DMS153 (cell line): Measurements from ENCODE around the gene MGMT.

Source experiments
- DNase-seq: peaks from one replicate; lab custom pipeline; 2025; lab: John Stamatoyannopoulos, UW

Gene MGMT

GRCh38 chr10:129544205-129545202 lies 77.5 kb downstream of the MGMT start:
- no peak for DNase-seq

- no peak for DNase-seq
Observed at GRCh38 chr10:129545261-129545660, 78.2 kb downstream of the MGMT start.

DNA sequence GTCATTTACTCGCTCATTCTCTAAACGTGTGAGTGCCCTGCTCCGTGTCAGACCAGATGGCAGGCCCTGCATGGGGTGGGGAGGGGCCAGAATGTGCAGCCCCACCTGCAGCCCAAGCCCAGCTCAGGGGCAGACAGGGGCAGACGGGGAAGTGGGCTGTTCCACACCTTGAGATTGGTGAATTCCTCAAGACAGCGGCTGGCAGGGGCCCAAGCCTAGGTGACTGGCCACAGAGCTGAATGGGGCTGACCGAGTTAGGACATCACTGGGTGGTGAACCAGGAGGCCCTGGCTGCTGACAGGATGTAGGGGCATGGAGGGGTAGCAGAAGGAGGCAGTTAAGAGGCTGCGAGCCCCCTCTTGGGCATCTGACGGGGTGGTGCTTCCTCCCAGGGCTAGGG lies 79.1 kb downstream of the MGMT start:
- DNase-seq = no peak

DNA sequence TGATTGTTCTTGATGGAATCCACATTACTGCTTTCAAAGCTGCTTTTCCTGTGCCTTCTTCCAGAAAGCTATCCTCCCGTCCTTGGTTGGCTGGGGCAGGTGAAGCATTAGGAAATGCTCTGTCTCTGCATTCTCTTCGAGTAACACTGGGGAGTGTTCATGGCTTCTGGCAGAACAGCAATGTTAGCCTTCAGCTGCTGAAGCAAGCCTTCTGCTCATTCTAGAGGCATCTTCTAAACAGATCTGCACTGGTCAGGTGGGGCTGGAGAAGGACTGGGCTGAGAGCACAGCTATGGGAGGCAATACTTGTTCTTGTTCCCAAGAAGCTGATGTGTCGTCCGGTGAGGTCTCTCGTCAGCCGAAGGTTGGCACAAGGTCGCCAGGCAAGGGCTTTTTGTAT lies 80.6 kb downstream of the MGMT start:
- no peak for DNase-seq

GRCh38 chr10:129548600-129548999 lies 81.6 kb downstream of the MGMT start:
- DNase-seq = no peak

GRCh38 chr10:129550076-129550475 lies 83.0 kb downstream of the MGMT start:
- DNase-seq = no peak

GRCh38 chr10:129550658-129551057 lies 83.6 kb downstream of the MGMT start:
- no peak for DNase-seq

- no peak for DNase-seq
Observed at GRCh38 chr10:129552119-129552518, 85.1 kb downstream of the MGMT start.

- DNase-seq = no peak
Observed at GRCh38 chr10:129553928-129554327, 86.9 kb downstream of the MGMT start.

- DNase-seq = no peak
Observed at GRCh38 chr10:129556316-129556715, 89.3 kb downstream of the MGMT start.

DNA sequence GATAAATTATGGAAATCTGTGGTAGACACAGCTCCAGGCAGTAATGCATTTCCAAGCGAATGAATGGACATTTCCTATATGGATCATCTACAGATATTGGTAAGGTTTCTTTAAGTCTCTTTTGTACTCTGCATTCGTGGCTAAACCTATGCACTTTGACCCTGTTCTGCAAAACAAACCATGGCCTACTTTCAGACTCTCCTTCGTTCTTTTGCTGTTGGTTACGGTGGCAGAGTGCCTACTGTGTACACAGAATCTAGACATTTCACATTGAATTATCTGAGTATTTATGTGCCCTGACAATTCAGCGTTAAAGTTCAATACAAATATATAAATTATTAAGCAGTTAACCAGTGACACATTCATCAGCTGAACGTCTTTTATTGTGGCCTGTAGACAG lies 93.3 kb downstream of the MGMT start:
- DNase-seq = no peak

GRCh38 chr10:129562487-129562886 lies 95.4 kb downstream of the MGMT start:
- no peak for DNase-seq

GRCh38 chr10:129564923-129565322 lies 97.9 kb downstream of the MGMT start:
- DNase-seq = no peak

GRCh38 chr10:129568583-129569344 lies 101.7 kb downstream of the MGMT start:
- peak; percentile 61 for DNase-seq

DNA sequence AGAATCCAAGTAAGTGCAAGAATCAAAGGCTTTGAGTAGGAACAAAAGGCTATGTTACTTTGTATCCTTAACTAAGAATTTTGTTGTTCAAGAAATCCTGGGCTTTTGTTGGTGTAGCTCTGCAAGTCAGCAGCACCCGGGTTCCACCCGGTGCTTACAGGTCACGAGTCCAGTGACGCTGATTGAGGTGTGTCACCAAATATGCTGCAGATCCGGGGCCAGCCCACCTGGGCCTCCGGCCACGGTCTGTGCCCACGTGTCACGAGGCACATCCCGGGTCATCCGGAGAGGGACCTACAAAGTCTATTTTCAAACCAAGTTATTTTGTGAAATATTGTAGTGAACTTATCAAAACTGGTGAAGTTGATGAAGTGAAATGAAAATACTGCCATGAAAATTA lies 103.1 kb downstream of the MGMT start:
- no peak for DNase-seq

GRCh38 chr10:129579228-129579627 lies 112.2 kb downstream of the MGMT start:
- DNase-seq = no peak

GRCh38 chr10:129580010-129580409 lies 113.0 kb downstream of the MGMT start:
- peak; percentile 6 for DNase-seq

DNA sequence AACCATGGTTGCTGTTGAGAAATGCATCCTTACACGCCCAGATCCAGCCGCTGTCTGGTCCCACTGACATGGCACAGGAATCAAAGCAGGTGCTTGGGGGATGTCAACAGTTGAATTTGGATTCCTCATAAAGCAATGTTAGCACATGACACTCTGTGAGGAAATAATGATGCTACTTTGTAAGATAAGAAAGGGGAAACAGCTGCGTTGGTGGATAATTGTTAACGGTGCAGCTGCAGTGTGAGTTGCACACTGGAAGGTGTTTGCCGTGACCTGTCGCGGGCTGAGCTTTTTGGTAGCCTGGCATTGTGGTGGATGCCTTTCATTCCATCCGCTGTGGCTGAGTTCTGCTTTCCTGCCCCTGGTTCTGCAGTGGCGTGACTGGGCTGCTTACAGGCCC lies 113.9 kb downstream of the MGMT start:
- DNase-seq = no peak

DNA sequence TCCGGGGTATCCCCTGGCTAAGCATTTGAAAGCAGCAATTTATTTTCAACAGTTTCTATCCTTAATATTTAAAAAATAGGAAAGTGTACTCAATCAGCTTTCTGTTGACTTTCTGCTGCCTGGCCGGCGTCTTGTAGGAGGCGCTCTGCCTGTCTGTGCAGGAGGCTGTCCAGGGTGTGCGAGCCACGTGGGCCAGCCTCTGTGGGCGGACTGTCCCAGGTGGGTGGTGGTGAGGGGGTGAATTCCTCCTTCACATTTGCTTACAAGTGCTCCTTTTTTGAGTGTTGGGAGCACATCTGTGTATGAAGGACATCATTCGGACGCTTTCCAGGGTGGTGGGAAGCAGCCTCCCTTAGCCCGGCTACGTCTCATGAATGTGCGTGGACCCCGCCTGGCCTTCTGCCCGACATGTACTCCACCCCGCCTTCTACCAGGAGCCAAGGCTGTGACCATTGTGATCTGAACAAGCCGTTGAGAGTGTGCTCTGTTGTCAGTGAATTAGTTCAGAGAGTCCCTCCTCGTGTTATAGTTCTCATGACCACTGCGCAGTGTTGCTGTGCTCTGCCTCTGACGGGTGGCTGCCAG lies 114.9 kb downstream of the MGMT start:
- DNase-seq = no peak

DNA sequence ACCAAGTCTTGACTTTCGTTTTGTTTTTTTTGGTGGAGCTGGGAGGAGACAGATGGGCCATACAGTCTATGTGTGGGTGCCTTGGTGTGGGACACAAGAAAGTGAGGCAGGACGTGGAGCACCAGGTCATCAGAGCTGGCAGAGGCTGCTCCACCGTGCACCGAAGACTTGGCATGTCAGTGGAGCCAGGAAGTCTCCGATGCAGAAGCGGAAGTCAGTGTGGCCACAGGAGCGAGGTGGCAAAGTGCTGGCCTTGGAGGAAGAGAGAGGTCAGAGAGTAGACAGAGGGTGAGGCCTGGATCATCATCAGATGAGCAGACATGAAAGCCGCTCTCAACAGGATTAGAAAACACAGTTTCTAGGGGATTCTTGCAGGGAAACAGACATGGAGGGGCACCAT lies 116.8 kb downstream of the MGMT start:
- DNase-seq = no peak

- DNase-seq = no peak
Observed at GRCh38 chr10:129586898-129587443, 119.9 kb downstream of the MGMT start.

DNA sequence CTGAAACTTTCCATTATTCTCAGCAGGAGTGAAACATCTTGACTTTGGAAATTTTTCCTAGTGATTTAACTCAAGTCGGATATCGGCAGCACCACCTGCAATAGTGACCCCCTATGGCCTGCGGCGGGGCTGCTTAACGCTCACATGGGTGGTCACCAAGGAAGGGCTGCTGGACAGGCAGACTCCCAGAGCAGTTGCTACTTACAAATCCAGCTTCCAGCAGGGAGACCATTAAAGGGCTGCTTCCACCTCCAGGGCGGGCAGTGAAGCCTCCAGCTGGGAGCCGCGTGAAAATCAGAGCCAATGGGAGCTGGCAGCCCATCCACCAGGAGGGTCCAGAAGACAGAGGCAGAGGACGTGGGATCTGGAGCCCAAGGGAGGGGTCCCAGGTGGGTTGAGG lies 122.5 kb downstream of the MGMT start:
- no peak for DNase-seq
